HEK293T (cell line): ENCODE results near the gene FOXL1.

ENCODE experiments used
- BHLHE40 ChIP-seq: fragments of 450-650 bp; IDR thresholded peaks from 2 replicates; pipeline ENCODE4 v1.6.1; 2016; ENCODE audit warnings: mild to moderate bottlenecking, moderate library complexity, borderline replicate concordance
- CTBP1 ChIP-seq: fragments of 450-650 bp; IDR thresholded peaks from 2 replicates; pipeline ENCODE4 v1.6.1; 2016; ENCODE audit warnings: borderline replicate concordance
- ELF4 ChIP-seq: fragments of 450-650 bp; IDR thresholded peaks from 2 replicates; pipeline ENCODE4 v1.6.1; 2017; ENCODE audit warnings: antibody characterized with exemption
- FOXA1 ChIP-seq: fragments of 450-650 bp; IDR thresholded peaks from 2 replicates; pipeline ENCODE4 v1.6.1; 2016; ENCODE audit warnings: mild to moderate bottlenecking
- FOXK2 ChIP-seq: fragments of 450-650 bp; IDR thresholded peaks from 2 replicates; pipeline ENCODE4 v1.6.1; 2016; ENCODE audit warnings: mild to moderate bottlenecking
- FOXM1 ChIP-seq: fragments of 450-650 bp; IDR thresholded peaks from 2 replicates; pipeline ENCODE4 v1.6.1; 2017; ENCODE audit warnings: mild to moderate bottlenecking, borderline replicate concordance
- L3MBTL2 ChIP-seq: fragments of 450-650 bp; conservative IDR thresholded peaks from 2 replicates; pipeline ENCODE4 v1.6.1; 2016; ENCODE audit warnings: mild to moderate bottlenecking
- LEF1 ChIP-seq: fragments of 450-650 bp; IDR thresholded peaks from 2 replicates; pipeline ENCODE4 v1.6.1; 2017; ENCODE audit warnings: mild to moderate bottlenecking, borderline replicate concordance
- NFRKB ChIP-seq: fragments of 450-650 bp; IDR thresholded peaks from 2 replicates; pipeline ENCODE4 v1.6.1; 2016; ENCODE audit warnings: mild to moderate bottlenecking, moderate library complexity
- SUZ12 ChIP-seq: fragments of 450-650 bp; IDR thresholded peaks from 2 replicates; pipeline ENCODE4 v1.6.1; 2016; ENCODE audit warnings: mild to moderate bottlenecking
- TARDBP ChIP-seq: fragments of 450-650 bp; IDR thresholded peaks from 2 replicates; pipeline ENCODE4 v1.6.1; 2016
- TF ChIP-seq, protein P1 (sequence below): fragments of 450-650 bp; IDR thresholded peaks from 2 replicates; pipeline ENCODE4 v1.6.1; 2016

DNA sequence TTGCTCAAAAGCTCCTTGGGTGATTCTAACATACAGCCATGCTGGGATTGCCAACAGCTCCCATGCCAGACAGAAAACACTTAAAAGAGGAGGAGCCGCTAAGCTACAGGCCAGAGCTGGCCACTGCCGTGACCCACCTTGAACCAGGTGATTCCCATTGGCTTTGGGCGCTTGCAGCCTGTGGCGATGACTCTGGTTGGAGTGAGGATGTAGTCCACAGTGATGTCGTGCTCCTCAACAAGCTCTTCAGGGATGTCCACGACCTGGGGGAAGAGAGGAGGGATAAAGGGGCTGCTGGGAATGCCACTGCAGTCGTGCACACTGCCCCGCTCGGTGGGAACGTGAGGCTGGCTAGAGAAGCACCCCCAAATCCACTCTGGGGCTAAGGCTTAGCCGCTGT lies 36.8 kb upstream of the FOXL1 start:
- no peak for TF ChIP-seq BHLHE40
- TF ChIP-seq SUZ12: no peak
- TF ChIP-seq FOXK2: no peak
- TF ChIP-seq, protein P1, sequence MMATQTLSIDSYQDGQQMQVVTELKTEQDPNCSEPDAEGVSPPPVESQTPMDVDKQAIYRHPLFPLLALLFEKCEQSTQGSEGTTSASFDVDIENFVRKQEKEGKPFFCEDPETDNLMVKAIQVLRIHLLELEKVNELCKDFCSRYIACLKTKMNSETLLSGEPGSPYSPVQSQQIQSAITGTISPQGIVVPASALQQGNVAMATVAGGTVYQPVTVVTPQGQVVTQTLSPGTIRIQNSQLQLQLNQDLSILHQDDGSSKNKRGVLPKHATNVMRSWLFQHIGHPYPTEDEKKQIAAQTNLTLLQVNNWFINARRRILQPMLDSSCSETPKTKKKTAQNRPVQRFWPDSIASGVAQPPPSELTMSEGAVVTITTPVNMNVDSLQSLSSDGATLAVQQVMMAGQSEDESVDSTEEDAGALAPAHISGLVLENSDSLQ: no peak
- no peak for TF ChIP-seq CTBP1
- no peak for TF ChIP-seq FOXA1
- no peak for TF ChIP-seq TARDBP
- TF ChIP-seq FOXM1: no peak
- TF ChIP-seq NFRKB: no peak
- TF ChIP-seq LEF1: no peak
- TF ChIP-seq L3MBTL2: no peak
- no peak for TF ChIP-seq ELF4
